Kidney (tissue), 14 donors: ENCODE results near the gene TNNI3K. TPM values are rescaled to one million over a fixed set of nuclear protein-coding genes. Genes with fewer than 3 reads are reported as not detected.
A peak's percentile ranks its signal among the peaks of the same experiment; 100 is the strongest.

Experiments used
- DNase-seq, 5 donors: peaks; one replicate each; pipeline ENCODE4 v3.0.0-alpha.2; 2013 to 2020
- FAIRE-seq: peaks from 2 replicates; lab custom pipeline; 2012; peaks lifted over from hg19 to GRCh38; lab: Jason Lieb, UNC
- H3K27ac ChIP-seq, 2 donors: one replicate each; pipeline ENCODE4 v1.7.0; 2013; ENCODE audit warnings: low read depth in 2 of 2, low read length in 2 of 2, inconsistent platforms in 1 of 2
- H3K27me3 ChIP-seq: one replicate; pipeline ENCODE4 v1.7.1; 2013; ENCODE audit warnings: low read length, inconsistent platforms; ENCODE audit not compliant: control insufficient read depth, insufficient read depth
- H3K36me3 ChIP-seq, 3 donors: one replicate each; pipeline versions ENCODE4 v1.7.0 to v1.7.1; 2013; ENCODE audit warnings: low read length in 3 of 3, control low read depth in 1 of 3, inconsistent platforms in 1 of 3; ENCODE audit not compliant: insufficient read depth in 3 of 3, control insufficient read depth in 2 of 3
- H3K4me1 ChIP-seq, 3 donors: one replicate each; pipeline versions ENCODE4 v1.7.0 to v1.7.1; 2013; ENCODE audit warnings: low read length in 3 of 3, inconsistent platforms in 1 of 3, low read depth in 1 of 3; ENCODE audit not compliant: control insufficient read depth in 2 of 3, insufficient read depth in 2 of 3
- H3K4me3 ChIP-seq, 3 donors: one replicate each; pipeline versions ENCODE4 v1.7.0 to v1.8.1; 2013; ENCODE audit warnings: low read length in 3 of 3, control low read depth in 1 of 3, inconsistent platforms in 1 of 3
- H3K9ac ChIP-seq, 3 donors: one replicate each; pipeline versions ENCODE4 v1.7.0 to v1.7.1; 2013; ENCODE audit warnings: low read length in 3 of 3, control low read depth in 1 of 3, inconsistent platforms in 1 of 3
- H3K9me3 ChIP-seq, 3 donors: one replicate each; pipeline versions ENCODE4 v1.7.0 to v1.7.1; 2013; ENCODE audit warnings: low read length in 3 of 3, control low read depth in 1 of 3, inconsistent platforms in 1 of 3; ENCODE audit not compliant: control insufficient read depth in 2 of 3, insufficient read depth in 1 of 3
- intact Hi-C: fragments of 100-400 bp; cut with DNase I; formaldehyde crosslinking; loops from one replicate; pipeline ENCODE4 v1.11.1; 2022
- polyA plus RNA-seq: library from polyadenylated mRNA; stranded (reverse); fragments of 350-450 nt; fragmentation: Illumina TruSeq; extraction: RNeasy Lipid Tissue Mini Kit (QIAGEN cat#74804); gene quantifications from one replicate; pipeline ENCODE4 v1.2.3, GENCODE V29; 2014; ENCODE audit warnings: low read depth, low replicate concordance; ENCODE audit not compliant: insufficient read depth
- total RNA-seq: library from RNA; stranded (reverse); fragmentation: NEBNext Ultra II Directional; extraction: Animal tissue kit (Norgen Biotek cat#: 25700); gene quantifications from one replicate; pipeline ENCODE4 v1.2.1, GENCODE V29; 2021
- TF ChIP-seq, protein P1 (sequence below): IDR thresholded peaks from 3 replicates; pipeline ENCODE4 v1.5.1; 2012; ENCODE audit warnings: mild to moderate bottlenecking, moderate library complexity, borderline replicate concordance; ENCODE audit not compliant: insufficient read depth; ENCODE audit errors: extremely low read depth
- donor health status: control.
- donor health status: control.
- donor health status: control.
- donor health status: control.
- donor health status: control.
- donor health status: DM: yes; HTN: yes; CAD: no.
- donor health status: Normal renal cell carcinoma (clear cell type).

The TNNI3K gene
- total and polyA plus RNA-seq, 2 donors from 2014 or later, result 1.4 to 2.2 TPM

DNA sequence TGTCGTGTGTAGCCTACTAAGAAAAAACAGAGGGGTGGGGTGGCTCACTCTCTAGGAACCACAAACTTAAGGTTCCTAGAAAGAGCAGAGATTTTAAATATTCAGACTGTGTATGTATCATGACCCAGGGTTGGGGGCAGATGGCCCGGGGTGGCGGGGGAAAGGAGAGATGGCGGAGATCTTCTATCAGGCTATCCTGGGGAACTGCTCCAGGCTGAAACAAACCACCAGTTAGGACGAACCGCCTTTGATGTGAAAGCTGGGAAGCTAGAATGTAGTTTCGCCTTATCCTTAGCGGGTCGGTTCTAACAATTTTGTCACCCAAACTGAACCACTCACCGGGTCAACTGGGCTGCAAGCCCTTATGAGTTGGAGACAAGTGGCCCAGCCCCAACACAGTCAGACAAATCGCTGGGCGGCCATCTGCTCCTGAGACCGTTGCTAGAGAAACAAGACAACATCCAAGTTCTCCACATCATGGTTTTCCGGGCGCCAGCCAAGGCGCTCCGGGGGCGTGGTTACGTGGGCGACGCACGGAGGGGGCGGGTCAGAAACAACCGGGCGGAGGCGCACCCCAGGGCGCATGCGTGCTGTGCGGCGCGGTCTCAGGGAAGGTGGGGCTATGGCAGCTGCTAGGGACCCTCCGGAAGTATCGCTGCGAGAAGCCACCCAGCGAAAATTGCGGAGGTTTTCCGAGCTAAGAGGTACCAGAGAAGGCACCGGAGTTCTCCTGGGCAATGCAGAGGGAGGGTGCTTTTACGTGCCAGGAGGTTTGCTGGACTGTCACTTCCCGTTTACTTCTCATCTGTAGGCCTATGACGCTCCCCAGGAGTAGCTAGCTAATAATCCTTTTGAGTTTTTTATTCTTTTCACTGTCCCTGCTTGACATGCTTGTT lies 37.3 kb upstream of the TNNI3K start, which contains the start of the genes FPGT and LRRIQ3:
TSS of gene FPGT (plus strand) at position 586 of the 896 bp plus-strand sequence. CDS start at position 623, 37 bp downstream.
TSS of gene LRRIQ3 (minus strand) at position 520 of the 896 bp plus-strand sequence. CDS start 14,492 bp downstream, outside the sequence.
- Histone ChIP-seq H3K27me3 (no peaks in the 10 kb centered on the region), H3K9ac (peak within 1 kb of the TSS; percentile 84 to 96 (median 95)), H3K36me3 (no peaks in the 10 kb centered on the region), H3K4me1 (peaks cover 0 to 2% (median 0%) of the 10 kb centered on the region in 3 donors), H3K27ac (peak within 1 kb of the TSS; percentile 49 to 71), H3K9me3 (no peaks in the 10 kb centered on the region), H3K4me3 (peak within 1 kb of the TSS; percentile 93 to 97 (median 96))
- peak; percentile 64 for FAIRE-seq
- TF ChIP-seq, protein P1, sequence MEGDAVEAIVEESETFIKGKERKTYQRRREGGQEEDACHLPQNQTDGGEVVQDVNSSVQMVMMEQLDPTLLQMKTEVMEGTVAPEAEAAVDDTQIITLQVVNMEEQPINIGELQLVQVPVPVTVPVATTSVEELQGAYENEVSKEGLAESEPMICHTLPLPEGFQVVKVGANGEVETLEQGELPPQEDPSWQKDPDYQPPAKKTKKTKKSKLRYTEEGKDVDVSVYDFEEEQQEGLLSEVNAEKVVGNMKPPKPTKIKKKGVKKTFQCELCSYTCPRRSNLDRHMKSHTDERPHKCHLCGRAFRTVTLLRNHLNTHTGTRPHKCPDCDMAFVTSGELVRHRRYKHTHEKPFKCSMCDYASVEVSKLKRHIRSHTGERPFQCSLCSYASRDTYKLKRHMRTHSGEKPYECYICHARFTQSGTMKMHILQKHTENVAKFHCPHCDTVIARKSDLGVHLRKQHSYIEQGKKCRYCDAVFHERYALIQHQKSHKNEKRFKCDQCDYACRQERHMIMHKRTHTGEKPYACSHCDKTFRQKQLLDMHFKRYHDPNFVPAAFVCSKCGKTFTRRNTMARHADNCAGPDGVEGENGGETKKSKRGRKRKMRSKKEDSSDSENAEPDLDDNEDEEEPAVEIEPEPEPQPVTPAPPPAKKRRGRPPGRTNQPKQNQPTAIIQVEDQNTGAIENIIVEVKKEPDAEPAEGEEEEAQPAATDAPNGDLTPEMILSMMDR, result no peak
- peak; percentile 98 to 99 (median 98) for DNase-seq
- intact Hi-C loops, result no loop called here

DNA sequence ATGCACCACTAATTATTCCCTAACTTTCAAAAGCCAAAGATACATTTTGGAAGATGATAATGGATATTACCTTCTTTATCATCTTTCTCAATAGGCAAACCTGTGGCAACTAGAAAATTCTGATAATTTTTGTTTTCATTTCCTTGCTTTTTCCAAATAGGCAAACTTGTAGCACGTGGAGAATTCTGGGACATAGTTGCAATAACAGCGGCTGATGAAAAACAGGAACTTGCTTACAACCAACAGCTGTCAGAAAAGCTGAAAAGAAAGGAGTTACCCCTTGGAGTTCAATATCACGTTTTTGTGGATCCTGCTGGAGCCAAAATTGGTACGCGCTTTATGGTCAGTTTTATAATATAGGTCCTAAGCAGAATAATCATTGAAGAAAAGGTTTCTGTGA lies 35.7 kb upstream of the TNNI3K start:
- peak overlapping the region in 2 of 3 donors; percentile 93 to 96 for H3K4me3 ChIP-seq
- no peaks in the 10 kb centered on the region for H3K9me3 ChIP-seq
- FAIRE-seq, result no peak
- no peaks in the 10 kb centered on the region for H3K27me3 ChIP-seq
- TF ChIP-seq, protein P1, result no peak
- peaks cover 0 to 2% (median 0%) of the 10 kb centered on the region in 3 donors for H3K4me1 ChIP-seq
- no peak overlapping the region for H3K9ac ChIP-seq
- H3K36me3 ChIP-seq, result peaks cover 0 to 3% (median 3%) of the 10 kb centered on the region in 3 donors
- DNase-seq, result no peak
- intact Hi-C loops, result no loop called here
- H3K27ac ChIP-seq, result no peak overlapping the region

DNA sequence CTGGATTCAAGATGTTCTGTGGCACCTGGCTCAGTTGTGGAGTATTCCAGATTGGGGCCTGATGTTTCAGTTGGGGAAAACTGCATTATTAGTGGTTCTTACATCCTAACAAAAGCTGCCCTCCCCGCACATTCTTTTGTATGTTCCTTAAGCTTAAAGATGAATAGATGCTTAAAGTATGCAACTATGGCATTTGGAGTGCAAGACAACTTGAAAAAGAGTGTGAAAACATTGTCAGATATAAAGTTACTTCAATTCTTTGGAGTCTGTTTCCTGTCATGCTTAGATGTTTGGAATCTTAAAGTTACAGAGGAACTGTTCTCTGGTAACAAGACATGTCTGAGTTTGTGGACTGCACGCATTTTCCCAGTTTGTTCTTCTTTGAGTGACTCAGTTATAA lies 29.9 kb upstream of the TNNI3K start:
- H3K4me1 ChIP-seq, result no peaks in the 10 kb centered on the region
- DNase-seq (no peak), FAIRE-seq (no peak)
- H3K4me3 ChIP-seq, result no peak overlapping the region
- H3K36me3 ChIP-seq, result peaks cover 0 to 9% (median 7%) of the 10 kb centered on the region in 3 donors
- TF ChIP-seq, protein P1, result no peak
- no peaks in the 10 kb centered on the region for H3K9me3 ChIP-seq
- H3K27ac ChIP-seq, result no peak overlapping the region
- no peaks in the 10 kb centered on the region for H3K27me3 ChIP-seq
- H3K9ac ChIP-seq, result no peak overlapping the region
- intact Hi-C loops, result no loop called here
